A673 (cell line): ENCODE measurements around the gene NEMP1. TPM values are rescaled to one million over a fixed set of nuclear protein-coding genes. Genes with fewer than 3 reads are reported as not detected.

Source experiments
- BruUV-seq: library from RNA; stranded (reverse); fragments of 400-500 nt; replicated peaks from 2 replicates; lab custom pipeline; 2021; lab: Mats Ljungman, UMichigan
- CTCF ChIA-PET: fragments of 300-600 bp; sonication (Branson Sonifier 250); formaldehyde crosslinking; loops from one replicate; lab custom pipeline; 2022; ENCODE audit warnings: antibody characterized with exemption; lab: Charles Lee
- POLR2A ChIA-PET: fragments of 300-600 bp; sonication (Branson Sonifier 250); formaldehyde crosslinking; loops from one replicate; lab custom pipeline; 2022; ENCODE audit warnings: antibody characterized with exemption; ENCODE audit not compliant: low non-redundant PET; lab: Charles Lee
- DNase-seq: peaks from one replicate; pipeline ENCODE4 v3.0.0-alpha.2; 2015; ENCODE audit warnings: low spot score
- H3K27ac ChIP-seq: fragments of 200-600 bp; sonication (generic); 2 replicates; pipeline ENCODE4 v1.5.1; 2016; ENCODE audit warnings: mixed run types, low read depth, mild to moderate bottlenecking, mixed read lengths, antibody characterized with exemption, low read length; ENCODE audit not compliant: poor library complexity, severe bottlenecking
- H3K27me3 ChIP-seq: fragments of 200-600 bp; sonication (generic); replicated peaks from 2 replicates; pipeline ENCODE4 v1.6.1; 2017; ENCODE audit warnings: mixed run types, low read depth, mild to moderate bottlenecking, mixed read lengths, antibody characterized with exemption, low read length; ENCODE audit not compliant: insufficient read depth, poor library complexity
- H3K36me3 ChIP-seq: fragments of 200-600 bp; sonication (generic); 2 replicates; pipeline ENCODE4 v1.6.1; 2016; ENCODE audit warnings: mixed run types, mild to moderate bottlenecking, mixed read lengths, antibody characterized with exemption, low read length; ENCODE audit not compliant: insufficient read depth, poor library complexity, severe bottlenecking
- H3K4me1 ChIP-seq: fragments of 200-600 bp; sonication (generic); 2 replicates; pipeline ENCODE4 v1.6.1; 2017; ENCODE audit warnings: mixed run types, mild to moderate bottlenecking, mixed read lengths, antibody characterized with exemption, low read length; ENCODE audit not compliant: insufficient read depth, poor library complexity, severe bottlenecking
- H3K4me3 ChIP-seq: fragments of 200-600 bp; sonication (generic); 2 replicates; pipeline ENCODE4 v1.5.1; 2016; ENCODE audit warnings: low read depth, mixed run types, mild to moderate bottlenecking, mixed read lengths, low read length; ENCODE audit not compliant: poor library complexity, severe bottlenecking
- H3K9me3 ChIP-seq: fragments of 200-600 bp; sonication (generic); 2 replicates; pipeline ENCODE4 v1.6.1; 2016; ENCODE audit warnings: mixed run types, low read depth, mild to moderate bottlenecking, mixed read lengths, antibody characterized with exemption, low read length; ENCODE audit not compliant: poor library complexity, severe bottlenecking
- EZH2 ChIP-seq: fragments of 200-600 bp; sonication (generic); IDR thresholded peaks from 2 replicates; pipeline ENCODE4 v1.6.1; 2017; ENCODE audit warnings: borderline replicate concordance, low read depth, mild to moderate bottlenecking, mixed read lengths, antibody characterized with exemption, low read length; ENCODE audit not compliant: poor library complexity, severe bottlenecking
- intact Hi-C: fragments of 100-400 bp; cut with micrococcal nuclease; formaldehyde crosslinking; loops from one replicate; pipeline ENCODE4 v1.10.0; 2022; ENCODE audit not compliant: unreplicated experiment
- total RNA-seq: library from RNA; stranded (reverse); gene quantifications from 2 replicates; pipeline ENCODE4 v1.2.3, GENCODE V29; 2021
- TF ChIP-seq, protein P1 (sequence below): fragments of 300-800, 200-600 bp; sonication (generic); conservative IDR thresholded peaks from 2 replicates; pipeline ENCODE4 v1.5.1; 2017; ENCODE audit warnings: low read depth, mild to moderate bottlenecking, antibody characterized with exemption, low read length, moderate library complexity, mixed read lengths

Gene NEMP1
- total RNA-seq, 1 experiment from 2014 or later: 68.6 TPM

DNA sequence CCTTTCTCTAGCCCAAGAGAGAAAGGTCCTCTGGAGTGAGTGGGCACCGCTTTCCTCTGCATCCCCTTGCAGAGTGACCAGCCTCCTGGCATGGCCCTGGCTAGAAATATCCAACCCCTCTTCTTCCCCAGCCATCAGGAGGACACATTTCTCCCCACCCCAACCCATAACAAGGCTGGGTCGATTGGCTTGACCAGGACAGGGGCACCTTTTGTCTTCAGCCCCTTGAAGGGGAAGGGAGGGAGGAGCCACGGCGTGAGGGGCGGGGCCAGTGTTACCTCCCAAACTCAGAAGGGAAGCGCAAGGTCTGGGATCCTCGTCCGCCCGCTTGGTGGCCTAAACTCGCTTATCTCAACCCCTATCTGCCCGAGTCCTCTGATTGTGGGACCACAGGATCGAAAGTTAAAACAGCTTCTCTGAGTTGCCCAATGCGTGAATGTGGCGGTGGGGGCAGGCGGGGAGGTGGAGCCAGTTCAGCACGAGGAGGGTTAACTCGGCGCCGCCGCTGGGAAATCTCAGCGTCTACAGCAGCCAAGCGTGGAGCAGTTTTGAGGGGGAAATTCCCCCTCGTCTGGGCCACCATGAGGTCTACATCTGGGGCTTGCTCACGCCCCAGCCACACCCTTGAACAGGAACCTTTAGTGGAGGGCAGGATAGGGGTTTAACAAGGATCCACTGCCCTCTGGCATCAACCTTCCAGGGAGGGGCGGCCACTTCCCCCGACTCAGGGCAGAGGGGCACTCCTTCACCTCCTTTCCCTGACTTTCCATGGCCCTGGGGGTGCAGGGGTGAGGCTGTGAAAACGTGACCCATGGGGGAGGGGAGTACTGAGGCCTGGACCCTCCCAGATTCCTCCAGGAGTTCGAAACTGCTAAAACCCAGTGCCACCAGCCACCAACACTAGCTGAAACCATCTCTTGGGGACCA lies 31.8 kb upstream of the NEMP1 start:
- H3K4me1 ChIP-seq: peaks cover 22% of the 10 kb centered on the region
- DNase-seq: peak; percentile 77
- TF ChIP-seq EZH2: no peak
- TF ChIP-seq, protein P1, sequence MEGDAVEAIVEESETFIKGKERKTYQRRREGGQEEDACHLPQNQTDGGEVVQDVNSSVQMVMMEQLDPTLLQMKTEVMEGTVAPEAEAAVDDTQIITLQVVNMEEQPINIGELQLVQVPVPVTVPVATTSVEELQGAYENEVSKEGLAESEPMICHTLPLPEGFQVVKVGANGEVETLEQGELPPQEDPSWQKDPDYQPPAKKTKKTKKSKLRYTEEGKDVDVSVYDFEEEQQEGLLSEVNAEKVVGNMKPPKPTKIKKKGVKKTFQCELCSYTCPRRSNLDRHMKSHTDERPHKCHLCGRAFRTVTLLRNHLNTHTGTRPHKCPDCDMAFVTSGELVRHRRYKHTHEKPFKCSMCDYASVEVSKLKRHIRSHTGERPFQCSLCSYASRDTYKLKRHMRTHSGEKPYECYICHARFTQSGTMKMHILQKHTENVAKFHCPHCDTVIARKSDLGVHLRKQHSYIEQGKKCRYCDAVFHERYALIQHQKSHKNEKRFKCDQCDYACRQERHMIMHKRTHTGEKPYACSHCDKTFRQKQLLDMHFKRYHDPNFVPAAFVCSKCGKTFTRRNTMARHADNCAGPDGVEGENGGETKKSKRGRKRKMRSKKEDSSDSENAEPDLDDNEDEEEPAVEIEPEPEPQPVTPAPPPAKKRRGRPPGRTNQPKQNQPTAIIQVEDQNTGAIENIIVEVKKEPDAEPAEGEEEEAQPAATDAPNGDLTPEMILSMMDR: no peak
- peak overlapping the region; percentile 90 for H3K27ac ChIP-seq
- POLR2A ChIA-PET: interaction anchor here (0.7 to 1.6 kb wide), 2 partner anchors 16 to 23 kb away, joined by 8 to 9 read pairs; no protein-coding TSS in a partner anchor
- intact Hi-C loops: loop anchor here (2.0 to 5.0 kb wide), 3 partner anchors 16 to 598 kb away; no protein-coding TSS in a partner anchor
- no peaks in the 10 kb centered on the region for H3K27me3 ChIP-seq
- peak overlapping the region; percentile 51 for H3K4me3 ChIP-seq
- BruUV-seq: TSS peak; percentile 88
- no peaks in the 10 kb centered on the region for H3K9me3 ChIP-seq
- CTCF ChIA-PET: interaction anchor here (0.9 to 3.5 kb wide), 7 partner anchors 10 to 128 kb away, joined by 3 to 87 read pairs (median 9); partner anchors contain the start of gene ZBTB39
- H3K36me3 ChIP-seq: peaks cover 19% of the 10 kb centered on the region

DNA sequence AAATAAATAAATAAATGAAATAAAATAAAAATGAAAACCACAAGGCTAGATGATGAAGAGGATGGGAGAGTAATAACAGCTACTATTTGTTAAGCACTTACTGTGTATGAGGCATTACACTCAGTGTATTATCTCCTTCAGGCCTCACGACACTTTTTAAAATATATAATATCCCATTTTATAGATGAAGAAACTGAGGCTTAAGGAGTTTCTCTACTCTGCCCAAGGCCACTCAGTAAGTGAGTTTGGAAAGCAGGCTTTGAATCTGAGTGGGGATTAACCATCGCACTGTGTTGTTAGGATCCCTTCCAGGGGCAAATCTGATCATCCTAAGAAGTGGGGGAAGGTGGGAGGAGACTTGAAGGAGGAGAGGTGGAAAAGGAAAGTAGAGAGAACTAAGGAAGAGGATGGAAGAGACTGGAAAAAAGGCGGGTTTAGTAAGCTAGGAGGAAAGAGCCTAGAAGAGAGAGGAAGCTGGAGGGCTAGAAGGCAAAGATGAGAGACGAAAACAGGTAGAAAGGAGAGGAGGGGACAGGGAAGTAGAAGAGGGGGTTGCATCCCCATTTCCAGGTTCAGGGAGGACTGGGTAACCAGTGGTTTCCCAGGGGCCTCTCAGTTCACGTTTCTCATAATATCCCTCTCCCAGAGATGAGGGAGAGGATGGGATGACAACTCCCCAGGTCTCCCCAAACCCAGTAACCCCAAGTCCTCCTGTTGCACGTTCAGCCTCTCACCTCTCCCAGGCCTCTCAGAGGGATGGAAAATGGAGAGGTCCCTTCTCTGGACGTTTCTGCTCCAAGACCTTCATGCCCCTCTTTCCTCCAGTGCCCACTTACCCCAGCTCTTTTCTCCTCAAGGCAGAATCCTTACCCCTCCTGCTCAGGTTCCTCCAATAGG lies 30.9 kb upstream of the NEMP1 start:
- Histone ChIP-seq H3K4me1 (peaks cover 22% of the 10 kb centered on the region), H3K4me3 (peak overlapping the region; percentile 51), H3K9me3 (no peaks in the 10 kb centered on the region), H3K36me3 (peaks cover 25% of the 10 kb centered on the region), H3K27me3 (no peaks in the 10 kb centered on the region), H3K27ac (peak overlapping the region; percentile 90)
- ChIA-PET CTCF (interaction anchor here (3.5 kb wide), 1 partner anchor 41 kb away, joined by 87 read pairs; no protein-coding TSS in a partner anchor), POLR2A (no interaction called here)
- TF ChIP-seq, protein P1: no peak
- no TSS peak for BruUV-seq
- intact Hi-C loops: loop anchor here (2.0 to 5.0 kb wide), 3 partner anchors 15 to 597 kb away; no protein-coding TSS in a partner anchor
- no peak for DNase-seq

DNA sequence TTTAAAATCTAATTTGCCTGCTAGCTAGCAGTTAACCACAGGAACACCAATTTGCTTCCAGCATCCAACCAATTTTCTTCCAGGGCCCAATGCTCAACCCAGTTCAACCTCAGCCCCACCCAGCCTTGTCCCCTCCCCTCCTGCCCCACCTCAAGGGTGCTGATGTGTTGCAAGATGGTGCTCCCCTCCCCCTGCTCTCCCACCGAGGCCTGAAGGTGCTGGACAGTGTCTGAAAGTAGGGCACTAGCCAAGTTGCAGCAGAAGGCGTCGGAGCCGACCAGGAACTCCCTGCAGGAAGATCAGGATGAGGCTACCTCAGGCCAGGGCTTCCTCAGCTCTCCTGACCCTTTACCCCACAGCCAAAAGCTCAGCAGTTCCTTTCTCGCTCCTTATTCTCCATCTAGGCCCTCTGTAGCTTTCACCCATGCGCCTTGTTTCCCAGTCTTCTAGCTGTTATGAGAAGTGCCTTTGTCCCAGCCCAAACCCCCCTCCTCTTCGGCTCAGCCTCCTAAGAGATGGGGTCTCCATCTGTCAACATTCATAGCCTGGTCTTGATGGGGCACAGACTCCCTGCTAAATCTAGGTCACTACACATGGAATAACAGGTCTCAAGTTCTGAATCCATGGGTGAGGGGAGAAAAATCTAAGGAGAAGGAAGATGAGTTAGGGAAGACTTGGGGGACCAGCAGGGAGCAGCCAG lies 29.0 kb upstream of the NEMP1 start:
- peaks cover 25% of the 10 kb centered on the region for H3K36me3 ChIP-seq
- no peak overlapping the region for H3K27ac ChIP-seq
- no peaks in the 10 kb centered on the region for H3K9me3 ChIP-seq
- TF ChIP-seq, protein P1: no peak
- TF ChIP-seq EZH2: no peak
- no TSS peak for BruUV-seq
- POLR2A ChIA-PET: no interaction called here
- CTCF ChIA-PET: no interaction called here
- no peak overlapping the region for H3K4me3 ChIP-seq
- intact Hi-C loops: no loop called here
- H3K4me1 ChIP-seq: peaks cover 20% of the 10 kb centered on the region
- DNase-seq: no peak
- H3K27me3 ChIP-seq: no peaks in the 10 kb centered on the region
